ENCODE measurements around the gene DKK1. TPM values are rescaled to one million over a fixed set of nuclear protein-coding genes. Genes with fewer than 3 reads are reported as not detected.

DKK1 gene
- polyA plus RNA-seq (2011; rRNA removed): 375 and 538 TPM in 2 replicates
- 180 and 210 TPM in 2 replicates for polyA plus RNA-seq (2012; cell fraction: cytosol; rRNA removed)
- polyA plus RNA-seq (2012; cell fraction: nucleus; rRNA removed): 248 and 254 TPM in 2 replicates
- polyA plus RNA-seq (2017; fragmentation: RNase III; extraction: RNeasy Plus Mini Kit Qiagen cat#74134 plus additional on column Dnase treatment): 109 to 122 TPM (median 117 TPM) in 3 replicates
- 114 and 171 TPM in 2 replicates for polyA minus RNA-seq (2011; rRNA and poly(A)+ RNA removed)

GRCh38 chr10:52313933-52314821 lies at the start of gene DKK1:
Gene DKK1 (plus strand): TSS chr10:52314281. CDS start chr10:52314435, 154 bp downstream.
- ChIA-PET POLR2A (interaction anchor here (0.6 to 3.6 kb wide), 9 partner anchors 129 to 253 kb away, joined by 3 to 44 read pairs (median 4); no protein-coding TSS in a partner anchor), CTCF (interaction anchor here (0.6 to 12.2 kb wide), 30 partner anchors 9 to 415 kb away, joined by 3 to 385 read pairs (median 5); no protein-coding TSS in a partner anchor)
- H3K4me3 ChIP-seq: peak within 1 kb of the TSS; percentile 83
- peak within 1 kb of the TSS; percentile 89 to 94 for H3K27ac ChIP-seq
- no peaks in the 10 kb centered on the region for H3K9me3 ChIP-seq
- WGBS (ENCODE audit: missing lambda C conversion rate): under 1% methylated on average over 53 of the region's 55 CpGs
- peak within 1 kb of the TSS; percentile 72 for H3K4me2 ChIP-seq
- ATAC-seq: peak; percentile 79 to 84
- FAIRE-seq: no peak
- H3K4me1 ChIP-seq: peaks cover 36% of the 10 kb centered on the region
- peak; percentile 93 to 95 for DNase-seq (ENCODE audit: low read depth in 1 of 2, low spot score in 1 of 2)
- TF ChIP-seq SMC3 (IDR thresholded peaks at IDR 0.05) (peak; percentile 90), JUNB (IDR thresholded peaks at IDR 0.05) (peak; percentile 33), ZNF302 (CRISPR knock-in tag; IDR thresholded peaks at IDR 0.05) (no peak), HMGXB4 (CRISPR knock-in tag; IDR thresholded peaks at IDR 0.05; ENCODE audit: borderline replicate concordance) (no peak), MAX (IDR thresholded peaks at IDR 0.05) (peak; percentile 30; the same call in 1 of the 2 replicates), POLR2AphosphoS2 (conservative IDR thresholded peaks at IDR 0.05; ENCODE audit: low read length) (no peak), CBX8 (IDR thresholded peaks at IDR 0.05) (no peak), FOXS1 (CRISPR knock-in tag; IDR thresholded peaks at IDR 0.05) (no peak), USF2 (IDR thresholded peaks at IDR 0.05) (no peak), CHD2 (IDR thresholded peaks at IDR 0.05; ENCODE audit: low read length, partially characterized antibody) (peak; percentile 61), JUN (IDR thresholded peaks at IDR 0.05) (peak; percentile 86 to 94), FOSL2 (IDR thresholded peaks at IDR 0.05) (no peak), FOSL2 (CRISPR knock-in tag; IDR thresholded peaks at IDR 0.05) (no peak; the same call in 1 of the 2 replicates), EP300 (IDR thresholded peaks at IDR 0.05) (peak in 1 of 2 experiments; percentile 53; a peak in 2 of 5 replicates), ELK1 (IDR thresholded peaks at IDR 0.05; ENCODE audit: low read depth, low read length) (no peak), RAD21 (conservative IDR thresholded peaks at IDR 0.05 in 1 of 2, IDR thresholded peaks at IDR 0.05 in 1 of 2) (peak; percentile 69 to 85), HDAC2 (IDR thresholded peaks at IDR 0.05) (peak; percentile 45; the same call in 1 of the 2 replicates), ESRRA (IDR thresholded peaks at IDR 0.05; ENCODE audit: borderline replicate concordance, low read length) (no peak), TP53 (CRISPR knock-in tag; IDR thresholded peaks at IDR 0.05) (no peak), KDM5A (IDR thresholded peaks at IDR 0.05) (no peak; the same call in 1 of the 2 replicates), RNF2 (IDR thresholded peaks at IDR 0.05; ENCODE audit: borderline replicate concordance, low read depth) (no peak), EHMT2 (IDR thresholded peaks at IDR 0.05; ENCODE audit: low read depth) (no peak), ATOH8 (CRISPR knock-in tag; IDR thresholded peaks at IDR 0.05; ENCODE audit: low read depth) (no peak), BHLHE40 (IDR thresholded peaks at IDR 0.05; ENCODE audit: low read depth, low read length) (no peak), MYC (IDR thresholded peaks at IDR 0.05; ENCODE audit: borderline replicate concordance, low read length) (no peak), NPAS2 (CRISPR knock-in tag; IDR thresholded peaks at IDR 0.05; ENCODE audit: borderline replicate concordance) (no peak), ZFP36 (IDR thresholded peaks at IDR 0.05; ENCODE audit: borderline replicate concordance, partially characterized antibody) (no peak), REST (IDR thresholded peaks at IDR 0.05) (peak; percentile 52), GATA3 (IDR thresholded peaks at IDR 0.05; ENCODE audit: borderline replicate concordance) (peak; percentile 32; the same call in 1 of the 2 replicates)

All from A549 (cell line).